GM21528 (cell line): ENCODE measurements around the gene KREMEN1.
A peak's percentile ranks its signal among the peaks of the same experiment; 100 is the strongest.

Source experiments
- ATAC-seq: cut with Tn5 transposase; IDR thresholded peaks from one replicate; pipeline ENCODE4 v1.9.1; 2021; ENCODE audit warnings: mild to moderate bottlenecking, moderate library complexity; ENCODE audit not compliant: unreplicated experiment, low FRiP score

KREMEN1 gene

DNA sequence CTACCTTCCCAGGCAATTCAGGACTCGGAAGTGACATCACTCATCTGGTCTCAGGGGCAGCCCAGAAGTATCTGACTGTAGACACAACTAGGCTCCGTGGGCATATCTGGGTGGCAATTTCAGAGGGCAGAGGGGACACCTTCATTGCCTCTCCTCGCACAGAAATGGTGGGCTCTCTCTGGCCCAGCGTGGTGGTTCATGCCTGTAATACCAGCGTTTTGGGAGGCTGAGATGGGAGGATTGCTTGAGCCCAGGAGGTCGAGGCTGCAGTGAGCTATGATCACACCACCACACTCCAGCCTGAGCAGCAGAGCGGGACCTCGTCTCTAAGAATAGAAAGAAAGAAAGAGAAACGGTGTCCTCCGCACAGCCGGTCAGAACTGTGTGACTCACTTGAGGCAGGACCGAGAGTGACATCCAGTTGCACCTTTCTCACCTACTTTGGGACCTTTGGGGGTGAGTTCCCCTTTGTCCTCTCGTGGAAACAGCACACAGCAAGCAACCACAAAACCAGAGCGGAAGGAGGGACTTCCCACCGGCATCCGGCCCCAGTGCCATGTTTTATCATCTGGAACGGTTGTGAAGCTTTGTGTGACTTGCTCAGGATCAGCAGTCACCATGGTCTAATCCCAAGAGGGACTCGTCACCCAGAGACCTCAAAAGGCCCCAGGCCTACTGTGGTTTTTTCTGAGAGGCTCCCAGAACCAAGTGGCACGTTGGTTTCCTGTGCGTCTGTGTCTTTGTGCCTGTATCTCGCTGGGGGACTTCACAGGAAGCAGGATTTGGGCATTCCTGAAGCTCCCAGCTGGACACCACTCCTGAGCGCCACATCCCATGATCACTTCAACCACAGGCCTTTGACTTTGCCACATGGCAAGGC, 94.4 kb downstream of the KREMEN1 start:
- ATAC-seq = peak; percentile 91

- ATAC-seq = no peak
Observed at GRCh38 chr22:29171721-29172120, 98.9 kb downstream of the KREMEN1 start.

DNA sequence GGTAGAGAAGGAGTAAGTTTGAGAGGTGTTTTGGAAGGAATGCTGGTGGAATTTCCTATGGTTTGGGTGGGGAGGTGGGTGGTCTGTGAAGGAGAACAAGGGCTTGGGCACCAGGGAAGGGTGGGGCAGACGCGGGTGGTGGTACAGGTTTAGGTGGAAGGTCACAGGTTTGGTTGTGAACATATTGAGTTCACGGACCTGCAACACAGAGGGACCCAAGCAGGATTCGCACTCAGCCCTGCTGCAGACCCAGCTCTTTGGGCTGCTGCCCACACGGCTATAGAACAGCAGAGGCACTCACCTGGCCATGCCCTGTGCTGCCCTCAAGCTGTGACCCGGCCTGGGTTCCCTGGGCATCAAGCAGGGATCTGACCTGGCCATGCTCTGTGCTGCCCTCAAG, 99.4 kb downstream of the KREMEN1 start:
- ATAC-seq = no peak

DNA sequence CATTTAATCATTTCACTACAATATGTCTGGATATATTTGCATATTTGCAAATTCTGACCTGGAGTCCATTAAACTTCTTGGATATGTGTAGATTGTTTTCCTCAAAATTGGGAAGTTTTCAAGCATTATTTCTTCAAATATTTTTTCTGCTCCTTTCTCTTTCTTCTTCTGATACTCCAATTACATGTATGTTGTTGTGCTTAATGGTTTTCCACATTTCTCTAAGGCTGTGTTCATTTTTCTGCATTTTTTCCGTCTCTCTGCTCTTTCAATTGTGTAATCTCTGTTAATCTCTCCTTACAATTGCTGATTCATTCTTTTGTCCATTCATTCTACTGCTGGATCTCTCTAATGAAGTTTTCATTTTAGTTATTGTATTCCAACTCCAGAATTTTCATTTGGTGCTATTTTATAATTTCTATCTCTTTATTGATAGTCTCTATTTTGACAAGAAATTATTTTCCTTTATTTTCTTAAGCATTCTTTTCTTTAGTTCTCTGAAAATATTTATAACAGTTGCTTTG, 102.5 kb downstream of the KREMEN1 start:
- no peak for ATAC-seq

GRCh38 chr22:29183971-29184848, 111.4 kb downstream of the KREMEN1 start:
- no peak for ATAC-seq

DNA sequence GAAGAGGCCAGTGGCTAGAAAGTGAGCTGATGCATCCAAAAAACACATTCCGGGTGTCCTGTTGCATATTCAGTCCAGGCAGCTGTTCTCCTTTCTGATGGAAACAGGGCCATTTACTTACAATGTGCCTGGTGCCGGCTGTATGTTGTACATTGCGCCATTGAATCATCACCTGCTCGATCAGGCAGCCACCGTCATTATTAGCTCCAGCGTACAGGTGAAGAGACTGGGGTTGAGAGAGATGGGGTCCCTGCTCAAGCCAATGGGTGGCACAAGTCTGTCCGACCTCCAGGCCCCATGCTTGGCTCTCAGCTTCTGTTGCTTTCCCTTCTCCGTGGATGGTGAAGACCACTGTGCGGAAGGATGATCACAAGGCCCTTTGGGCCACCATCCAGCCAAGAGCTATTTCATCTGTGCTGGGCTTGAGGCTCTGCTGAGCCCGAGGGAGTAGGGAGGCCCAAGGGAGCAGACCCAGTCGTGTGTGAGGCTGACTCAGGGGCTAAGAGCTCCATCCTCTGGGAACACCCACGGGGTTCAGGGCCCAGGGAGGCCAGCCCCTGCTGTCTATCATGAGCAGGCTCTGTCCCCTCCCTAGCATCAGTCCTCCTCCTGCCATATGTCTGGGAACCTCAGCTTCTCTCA, 112.1 kb downstream of the KREMEN1 start:
- ATAC-seq = no peak

GRCh38 chr22:29186302-29186701, 113.5 kb downstream of the KREMEN1 start:
- no peak for ATAC-seq

GRCh38 chr22:29187831-29188230, 115.0 kb downstream of the KREMEN1 start:
- ATAC-seq = no peak

DNA sequence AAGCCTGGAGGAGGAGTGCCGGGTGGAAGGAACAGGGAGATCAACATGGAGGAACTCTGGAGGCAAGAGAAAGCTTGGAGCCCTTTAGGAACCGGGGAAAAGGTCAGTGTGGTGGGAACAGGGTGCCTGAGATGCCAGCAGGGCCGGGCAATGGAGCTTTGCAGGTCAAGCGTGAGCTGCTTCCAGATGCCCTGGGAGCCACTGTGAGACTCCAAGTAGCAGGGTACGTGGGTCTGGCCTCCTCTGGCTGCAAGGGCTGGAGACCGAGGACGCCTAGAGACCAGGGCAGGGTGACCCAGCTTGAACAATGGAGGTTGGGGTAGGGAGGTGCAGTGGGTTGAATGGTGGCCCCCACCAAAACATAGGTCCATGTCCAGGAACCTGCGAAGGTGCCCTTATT, 117.2 kb downstream of the KREMEN1 start:
- ATAC-seq = no peak

DNA sequence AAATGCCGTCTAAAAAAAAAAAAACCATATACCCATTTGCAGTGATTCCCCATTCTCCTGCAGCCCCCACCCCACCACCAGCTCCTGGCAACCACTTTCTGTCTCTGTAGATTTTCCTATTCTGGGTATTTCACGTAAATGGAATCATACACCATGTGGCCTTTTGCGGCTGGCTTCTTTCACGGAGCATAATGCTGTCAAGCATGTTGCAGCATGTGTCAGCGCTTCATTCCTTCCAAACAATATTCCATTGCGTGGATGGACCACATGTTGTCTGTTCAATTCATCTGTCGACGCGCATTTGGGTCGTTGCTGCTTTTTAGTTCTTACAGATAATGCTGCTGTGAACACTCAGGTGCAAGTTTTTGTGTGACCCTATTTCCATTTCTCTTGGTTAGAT, 118.1 kb downstream of the KREMEN1 start:
- ATAC-seq = no peak

GRCh38 chr22:29193021-29193420, 120.2 kb downstream of the KREMEN1 start:
- ATAC-seq = no peak

DNA sequence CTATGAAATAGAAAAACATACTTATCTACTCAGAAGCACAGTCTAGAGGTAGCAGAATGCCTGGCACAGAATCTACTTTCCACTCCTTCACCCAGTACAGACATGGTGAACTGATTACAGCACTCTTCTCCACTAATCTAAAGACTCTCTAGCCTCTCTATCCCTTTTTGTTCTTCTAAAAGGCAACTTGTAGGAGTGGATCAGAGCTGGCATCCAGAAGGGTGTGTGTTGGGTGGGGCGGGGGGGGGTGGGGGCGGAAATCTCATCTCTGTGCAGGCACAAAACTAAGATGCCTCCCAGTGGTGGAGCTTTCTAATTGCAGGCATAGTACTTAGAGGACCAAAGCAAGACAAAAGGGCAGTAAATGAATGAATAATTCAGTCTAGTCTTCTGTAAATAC, 121.3 kb downstream of the KREMEN1 start:
- ATAC-seq = no peak

DNA sequence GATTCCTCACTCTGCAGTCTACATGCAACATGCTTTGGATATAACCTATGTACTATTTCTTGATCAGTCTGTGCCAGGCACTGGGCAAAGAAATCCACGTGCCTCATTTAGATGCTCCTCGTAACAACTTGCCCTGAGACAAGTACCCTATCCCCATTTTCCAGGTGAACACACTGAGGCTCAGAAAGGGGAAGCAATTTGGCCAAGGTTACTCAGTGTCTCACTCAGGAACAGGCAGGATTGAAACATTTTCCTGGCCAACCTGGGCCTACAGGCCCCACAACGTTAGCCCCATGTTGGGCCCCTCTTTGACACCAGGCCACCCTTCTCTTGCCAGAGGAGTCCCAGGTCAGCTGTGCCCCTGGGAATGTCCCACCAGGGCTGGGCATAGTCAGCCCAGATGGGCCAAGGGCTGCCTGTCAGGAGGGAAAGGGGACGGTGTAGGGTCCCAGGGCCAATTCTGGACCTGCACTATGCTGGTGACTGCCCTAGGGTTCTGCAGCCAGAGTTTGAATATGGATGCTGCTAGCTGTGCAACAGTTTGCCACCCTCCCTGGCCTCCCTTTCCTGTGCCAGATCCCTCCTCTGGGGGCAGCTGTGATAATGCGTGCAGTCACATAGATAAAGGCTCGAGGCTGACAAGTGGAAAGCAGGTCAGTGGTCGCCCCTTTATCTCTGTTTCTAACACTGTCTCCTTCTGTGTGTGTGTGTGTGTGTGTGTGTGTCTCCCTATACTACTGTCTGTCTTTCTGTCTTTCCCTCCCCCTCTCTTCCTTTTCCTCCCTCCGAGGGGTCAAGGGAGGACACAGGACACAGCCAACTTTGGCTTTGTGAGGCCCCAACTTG, 122.5 kb downstream of the KREMEN1 start:
- no peak for ATAC-seq

GRCh38 chr22:29195964-29196666, 123.3 kb downstream of the KREMEN1 start:
- no peak for ATAC-seq

GRCh38 chr22:29197096-29197495, 124.3 kb downstream of the KREMEN1 start:
- ATAC-seq = no peak

- no peak for ATAC-seq
Observed at GRCh38 chr22:29198240-29198639, 125.4 kb downstream of the KREMEN1 start.

GRCh38 chr22:29199702-29200400, 127.0 kb downstream of the KREMEN1 start:
- no peak for ATAC-seq

GRCh38 chr22:29200901-29201300, 128.1 kb downstream of the KREMEN1 start:
- ATAC-seq = no peak

- ATAC-seq = no peak
Observed at GRCh38 chr22:29201782-29202181, 128.9 kb downstream of the KREMEN1 start.
